ENCODE data around the gene MIER2. TPM values are rescaled to one million over a fixed set of nuclear protein-coding genes. Genes with fewer than 3 reads are reported as not detected.
"Not testable (repeated sequence)": the region's sequence is repeated elsewhere in the genome, so short reads cannot be mapped to it uniquely, and the experiment has no call there.

The MIER2 gene
- total RNA-seq, 1 donor from 2014 or later = 15.0 TPM

DNA sequence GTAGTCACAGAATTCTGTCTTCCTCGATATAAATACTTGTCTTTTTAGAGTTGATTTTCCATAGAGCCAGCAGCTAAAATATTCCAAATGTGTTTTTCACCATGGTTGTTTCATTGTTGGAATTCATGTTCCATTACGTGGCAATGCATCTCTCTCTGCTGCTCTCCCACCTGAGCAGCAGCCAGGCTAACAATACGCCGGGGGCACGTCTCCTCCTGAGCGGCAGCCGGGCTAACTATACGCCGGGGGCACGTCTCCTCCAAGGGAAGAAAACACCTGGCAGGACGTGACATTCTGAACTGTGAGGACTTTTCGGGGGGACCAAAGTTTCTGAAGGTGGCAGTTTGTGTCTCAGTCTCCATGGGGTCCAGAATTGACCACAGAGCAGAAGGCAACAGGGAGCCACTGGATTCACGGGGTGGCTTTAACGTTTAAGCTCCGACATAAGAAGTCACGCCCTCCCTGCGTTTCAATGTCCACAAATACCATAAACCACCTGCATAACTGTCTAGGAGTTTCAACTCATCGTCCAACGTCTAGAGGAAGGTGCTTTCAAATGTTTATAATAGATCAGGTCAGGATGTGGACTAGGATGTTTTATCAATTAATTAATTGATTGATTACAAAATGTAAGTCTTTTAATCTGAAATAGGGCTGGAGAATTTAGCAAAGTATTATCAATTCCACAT is 68.5 kb downstream of the MIER2 start:
- Mint-ChIP-seq H3K4me1 (no peaks in the 10 kb centered on the region), H3K9me3 (no peaks in the 10 kb centered on the region), H3K4me3 (no peak overlapping the region), H3K27me3 (peaks cover 17% of the 10 kb centered on the region), H3K36me3 (ENCODE audit: low read depth) (no peaks in the 10 kb centered on the region), H3K27ac (no peak overlapping the region)
- DNase-seq (no peak), ATAC-seq (ENCODE audit: low read depth) (no peak)
- ChIA-PET POLR2A (no interaction called here), CTCF (no interaction called here)
- intact Hi-C loops (cut with micrococcal nuclease) = no loop called here
- TF ChIP-seq, protein P1, sequence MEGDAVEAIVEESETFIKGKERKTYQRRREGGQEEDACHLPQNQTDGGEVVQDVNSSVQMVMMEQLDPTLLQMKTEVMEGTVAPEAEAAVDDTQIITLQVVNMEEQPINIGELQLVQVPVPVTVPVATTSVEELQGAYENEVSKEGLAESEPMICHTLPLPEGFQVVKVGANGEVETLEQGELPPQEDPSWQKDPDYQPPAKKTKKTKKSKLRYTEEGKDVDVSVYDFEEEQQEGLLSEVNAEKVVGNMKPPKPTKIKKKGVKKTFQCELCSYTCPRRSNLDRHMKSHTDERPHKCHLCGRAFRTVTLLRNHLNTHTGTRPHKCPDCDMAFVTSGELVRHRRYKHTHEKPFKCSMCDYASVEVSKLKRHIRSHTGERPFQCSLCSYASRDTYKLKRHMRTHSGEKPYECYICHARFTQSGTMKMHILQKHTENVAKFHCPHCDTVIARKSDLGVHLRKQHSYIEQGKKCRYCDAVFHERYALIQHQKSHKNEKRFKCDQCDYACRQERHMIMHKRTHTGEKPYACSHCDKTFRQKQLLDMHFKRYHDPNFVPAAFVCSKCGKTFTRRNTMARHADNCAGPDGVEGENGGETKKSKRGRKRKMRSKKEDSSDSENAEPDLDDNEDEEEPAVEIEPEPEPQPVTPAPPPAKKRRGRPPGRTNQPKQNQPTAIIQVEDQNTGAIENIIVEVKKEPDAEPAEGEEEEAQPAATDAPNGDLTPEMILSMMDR (IDR thresholded peaks at IDR 0.05) = no peak

DNA sequence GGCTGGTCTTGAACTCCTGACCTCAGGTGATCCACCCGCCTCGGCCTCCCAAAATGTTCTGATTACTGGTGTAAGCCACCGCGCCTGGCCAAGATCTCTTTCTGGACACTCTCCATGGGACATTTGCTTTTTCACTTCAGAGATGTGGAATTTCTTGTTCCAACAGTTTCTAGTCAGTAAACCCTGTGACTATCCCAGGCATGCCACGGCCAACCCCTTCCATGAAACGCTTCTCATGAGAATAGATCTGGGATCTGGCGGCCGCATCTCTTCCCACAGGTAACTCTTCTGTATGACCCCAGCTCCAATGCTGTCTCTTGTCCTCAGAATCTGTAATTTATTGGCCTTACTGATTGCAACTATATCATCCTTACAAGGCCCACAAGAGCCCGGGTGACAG is 69.6 kb downstream of the MIER2 start:
- CTCF ChIA-PET = no interaction called here
- H3K4me3 Mint-ChIP-seq = no peak overlapping the region
- POLR2A ChIA-PET = no interaction called here
- H3K9me3 Mint-ChIP-seq = no peaks in the 10 kb centered on the region
- H3K27me3 Mint-ChIP-seq = peaks cover 17% of the 10 kb centered on the region
- no peaks in the 10 kb centered on the region for H3K36me3 Mint-ChIP-seq (ENCODE audit: low read depth)
- TF ChIP-seq, protein P1 (IDR thresholded peaks at IDR 0.05) = no peak
- H3K27ac Mint-ChIP-seq = no peak overlapping the region
- intact Hi-C loops (cut with micrococcal nuclease) = no loop called here
- no peak for DNase-seq
- no peak for ATAC-seq (ENCODE audit: low read depth)
- no peaks in the 10 kb centered on the region for H3K4me1 Mint-ChIP-seq

DNA sequence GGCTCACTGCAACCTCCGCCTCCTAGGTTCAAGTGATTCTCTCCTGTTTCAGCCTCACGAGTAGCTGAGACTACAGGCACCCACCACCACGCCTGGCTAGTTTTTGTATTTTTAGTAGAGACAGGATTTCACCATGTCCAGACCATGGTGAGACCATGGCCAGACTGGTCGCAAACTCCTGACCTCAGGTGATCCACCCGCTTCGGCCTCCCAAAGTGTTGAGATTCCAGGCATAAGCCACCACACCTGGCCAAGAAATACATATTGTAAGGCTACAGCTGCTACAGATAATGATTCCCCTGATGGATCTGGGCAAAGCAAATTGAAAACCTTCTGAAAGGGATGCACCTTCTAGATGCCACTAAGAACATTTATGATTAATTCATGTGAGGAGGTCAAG is 71.2 kb downstream of the MIER2 start:
- CTCF ChIA-PET = no interaction called here
- TF ChIP-seq, protein P1 (IDR thresholded peaks at IDR 0.05) = no peak
- no peaks in the 10 kb centered on the region for H3K36me3 Mint-ChIP-seq (ENCODE audit: low read depth)
- intact Hi-C loops (cut with micrococcal nuclease) = no loop called here
- POLR2A ChIA-PET = no interaction called here
- no peaks in the 10 kb centered on the region for H3K4me1 Mint-ChIP-seq
- H3K9me3 Mint-ChIP-seq = no peaks in the 10 kb centered on the region
- DNase-seq (no peak), ATAC-seq (ENCODE audit: low read depth) (no peak)
- no peak overlapping the region for H3K27ac Mint-ChIP-seq
- no peak overlapping the region for H3K4me3 Mint-ChIP-seq
- peaks cover 21% of the 10 kb centered on the region for H3K27me3 Mint-ChIP-seq

DNA sequence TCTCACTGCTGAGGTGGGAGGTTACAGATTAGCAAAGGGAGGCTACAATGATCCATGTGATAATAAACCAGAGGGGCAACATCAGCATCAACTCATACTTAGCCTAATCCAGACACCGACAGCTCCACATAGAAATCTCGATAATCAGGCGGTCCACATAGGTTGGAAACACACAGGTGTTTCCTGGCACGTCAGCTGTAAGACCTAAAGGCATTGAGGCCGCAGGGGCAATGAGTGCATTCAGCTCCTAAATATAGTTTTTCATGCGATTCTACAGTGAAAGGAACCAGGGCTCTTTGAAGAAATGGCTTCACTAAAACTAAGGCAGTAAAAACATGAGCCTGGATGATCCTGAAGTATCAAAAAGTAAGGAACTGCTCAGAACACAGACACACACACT is 72.7 kb downstream of the MIER2 start:
- H3K4me3 Mint-ChIP-seq = no peak overlapping the region
- ChIA-PET POLR2A (no interaction called here), CTCF (no interaction called here)
- no peaks in the 10 kb centered on the region for H3K36me3 Mint-ChIP-seq (ENCODE audit: low read depth)
- no peak for DNase-seq
- peaks cover 7% of the 10 kb centered on the region for H3K4me1 Mint-ChIP-seq
- H3K27ac Mint-ChIP-seq = no peak overlapping the region
- no peak for ATAC-seq (ENCODE audit: low read depth)
- intact Hi-C loops (cut with micrococcal nuclease) = no loop called here
- H3K9me3 Mint-ChIP-seq = no peaks in the 10 kb centered on the region
- peaks cover 23% of the 10 kb centered on the region for H3K27me3 Mint-ChIP-seq
- TF ChIP-seq, protein P1 (IDR thresholded peaks at IDR 0.05) = no peak

DNA sequence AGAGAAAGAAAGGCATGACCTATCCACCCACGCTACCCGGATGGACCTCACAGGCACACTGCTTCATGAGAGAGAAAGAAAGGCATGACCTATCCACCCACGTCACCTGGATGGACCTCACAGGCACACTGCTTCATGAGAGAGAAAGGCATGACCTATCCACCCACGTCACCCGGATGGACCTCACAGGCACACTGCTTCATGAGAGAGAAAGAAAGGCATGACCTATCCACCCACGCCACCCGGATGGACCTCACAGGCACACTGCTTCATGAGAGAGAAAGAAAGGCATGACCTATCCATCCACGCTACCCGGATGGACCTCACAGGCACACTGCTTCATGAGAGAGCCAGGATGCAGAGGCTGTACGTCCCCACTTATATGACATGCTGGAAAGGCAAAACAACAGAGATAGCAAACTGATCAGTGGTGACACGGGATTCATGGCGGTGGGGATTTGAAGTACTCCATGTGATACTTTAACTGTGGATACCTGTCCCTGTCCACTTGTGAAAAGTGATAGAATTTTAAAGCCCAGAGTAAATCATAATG is 73.8 kb downstream of the MIER2 start:
- H3K9me3 Mint-ChIP-seq; H3K36me3 Mint-ChIP-seq (ENCODE audit: low read depth); CTCF ChIA-PET; H3K4me3 Mint-ChIP-seq; H3K27ac Mint-ChIP-seq; DNase-seq; intact Hi-C loops (cut with micrococcal nuclease); POLR2A ChIA-PET; ATAC-seq (ENCODE audit: low read depth): not testable (repeated sequence)
- H3K4me1 Mint-ChIP-seq = peaks cover 10% of the 10 kb centered on the region
- H3K27me3 Mint-ChIP-seq = peaks cover 27% of the 10 kb centered on the region

DNA sequence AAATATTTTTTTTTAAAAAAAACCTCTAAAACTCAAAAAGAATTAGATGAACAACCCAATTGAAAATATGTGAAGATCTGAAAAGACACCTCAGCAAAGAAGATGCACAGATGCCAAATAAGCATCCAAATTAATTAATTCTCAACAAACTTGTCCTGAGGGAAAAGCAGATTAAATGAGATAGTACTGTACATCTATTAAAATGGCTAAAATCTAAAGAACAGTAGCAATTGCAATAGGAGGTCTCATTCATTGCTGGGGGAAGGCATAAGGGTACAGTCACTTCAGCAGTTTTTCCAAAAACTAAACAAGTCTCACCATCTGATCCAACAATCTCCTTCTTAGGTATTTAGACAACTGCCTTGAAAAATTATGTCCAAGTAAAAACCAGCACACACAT is 75.4 kb downstream of the MIER2 start:
- Mint-ChIP-seq H3K36me3 (ENCODE audit: low read depth) (no peaks in the 10 kb centered on the region), H3K27me3 (peaks cover 33% of the 10 kb centered on the region), H3K4me3 (no peak overlapping the region)

More for the DNA sequence above, 75.4 kb downstream of the MIER2 start:
- ATAC-seq (ENCODE audit: low read depth) = no peak
- no peak overlapping the region for H3K27ac Mint-ChIP-seq
- DNase-seq = no peak
- TF ChIP-seq, protein P1 (IDR thresholded peaks at IDR 0.05) = no peak
- CTCF ChIA-PET = no interaction called here
- no peaks in the 10 kb centered on the region for H3K9me3 Mint-ChIP-seq
- H3K4me1 Mint-ChIP-seq = peaks cover 10% of the 10 kb centered on the region
- POLR2A ChIA-PET = no interaction called here
- intact Hi-C loops (cut with micrococcal nuclease) = no loop called here

Measured in activated B cell treated with CpG ODN at 0.5 μM for 24 hours (primary cell).